HL-60/S4 treated with retinoic acid at 250 ng/mL for 4 days and 3 days (cell line): ENCODE measurements around the gene CTTNBP2NL.

Experiments used
- in situ Hi-C: fragments of 300-500 bp; cut with MboI; formaldehyde crosslinking; loops from 2 replicates; pipeline ENCODE4 v1.7.0; 2022; ENCODE audit warnings: low sequenced_read_pairs

The CTTNBP2NL gene

GRCh38 chr1:112504001-112504660 is 108.1 kb downstream of the CTTNBP2NL start:
- in situ Hi-C loops = no loop called here

GRCh38 chr1:112504661-112505399 is 108.8 kb downstream of the CTTNBP2NL start:
- in situ Hi-C loops = no loop called here

- in situ Hi-C loops = no loop called here
Measured at GRCh38 chr1:112505400-112505785, 109.4 kb downstream of the CTTNBP2NL start.

GRCh38 chr1:112505878-112506277 is 109.9 kb downstream of the CTTNBP2NL start:
- in situ Hi-C loops = no loop called here

DNA sequence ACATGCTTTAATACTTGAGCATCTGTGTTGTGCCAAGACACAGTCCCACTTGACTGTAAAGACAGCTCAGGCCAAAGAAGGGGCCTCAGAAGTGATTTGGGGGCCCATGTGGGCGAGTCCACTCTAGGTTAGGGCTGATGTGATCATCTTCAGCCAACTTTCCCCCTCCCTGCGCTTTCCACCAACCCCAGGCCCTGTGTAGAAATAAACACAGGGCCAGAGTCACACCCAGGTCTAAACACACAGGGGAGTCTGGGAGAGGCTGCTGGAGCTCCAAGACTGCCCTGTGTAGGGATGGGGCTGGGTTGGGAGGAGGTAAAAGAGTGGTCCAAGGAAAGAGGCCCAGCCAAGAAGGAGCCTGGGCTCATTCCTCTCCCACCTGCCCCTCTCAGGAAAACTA is 110.3 kb downstream of the CTTNBP2NL start:
- in situ Hi-C loops = no loop called here

DNA sequence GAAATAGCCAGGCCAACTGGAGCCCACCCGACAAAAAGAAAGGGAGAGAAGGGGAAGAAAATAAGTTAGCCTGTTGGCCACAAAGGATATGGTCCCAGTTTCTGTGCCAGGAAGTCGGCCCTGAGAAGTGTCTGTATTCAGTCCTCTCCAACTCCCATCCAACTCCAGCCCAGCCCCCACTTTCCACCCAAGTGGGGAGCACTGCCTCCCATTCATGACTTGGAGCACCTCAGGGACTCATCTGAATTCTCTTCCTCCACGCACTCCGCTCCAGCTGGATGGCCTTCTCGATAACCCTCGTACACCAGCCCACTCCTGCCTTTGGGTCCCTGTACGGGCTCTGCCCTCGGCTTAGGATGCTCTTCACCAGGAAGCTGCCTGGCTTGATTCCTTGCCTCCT is 110.7 kb downstream of the CTTNBP2NL start:
- in situ Hi-C loops = no loop called here

DNA sequence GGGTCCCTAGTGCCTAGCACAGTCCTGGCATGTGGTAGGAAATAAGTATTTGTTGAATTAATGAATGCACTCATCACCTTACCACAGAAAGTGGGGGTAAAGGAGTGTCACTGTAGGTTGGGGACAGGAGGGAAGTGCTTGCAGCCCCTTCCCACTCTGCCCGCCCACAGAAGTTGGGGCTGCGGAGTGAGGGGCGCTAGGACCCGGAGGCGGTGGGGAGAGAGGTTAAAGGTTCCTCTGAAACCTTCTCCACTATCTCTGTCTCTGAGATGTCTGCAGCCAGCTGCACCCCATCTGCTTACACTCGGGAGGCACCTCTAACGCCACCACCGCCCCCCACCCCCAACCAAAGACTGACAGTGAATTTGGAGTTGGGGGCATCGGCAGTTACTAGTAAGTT is 111.3 kb downstream of the CTTNBP2NL start:
- in situ Hi-C loops = no loop called here

- in situ Hi-C loops = no loop called here
Measured at GRCh38 chr1:112507921-112508277, 111.9 kb downstream of the CTTNBP2NL start.

DNA sequence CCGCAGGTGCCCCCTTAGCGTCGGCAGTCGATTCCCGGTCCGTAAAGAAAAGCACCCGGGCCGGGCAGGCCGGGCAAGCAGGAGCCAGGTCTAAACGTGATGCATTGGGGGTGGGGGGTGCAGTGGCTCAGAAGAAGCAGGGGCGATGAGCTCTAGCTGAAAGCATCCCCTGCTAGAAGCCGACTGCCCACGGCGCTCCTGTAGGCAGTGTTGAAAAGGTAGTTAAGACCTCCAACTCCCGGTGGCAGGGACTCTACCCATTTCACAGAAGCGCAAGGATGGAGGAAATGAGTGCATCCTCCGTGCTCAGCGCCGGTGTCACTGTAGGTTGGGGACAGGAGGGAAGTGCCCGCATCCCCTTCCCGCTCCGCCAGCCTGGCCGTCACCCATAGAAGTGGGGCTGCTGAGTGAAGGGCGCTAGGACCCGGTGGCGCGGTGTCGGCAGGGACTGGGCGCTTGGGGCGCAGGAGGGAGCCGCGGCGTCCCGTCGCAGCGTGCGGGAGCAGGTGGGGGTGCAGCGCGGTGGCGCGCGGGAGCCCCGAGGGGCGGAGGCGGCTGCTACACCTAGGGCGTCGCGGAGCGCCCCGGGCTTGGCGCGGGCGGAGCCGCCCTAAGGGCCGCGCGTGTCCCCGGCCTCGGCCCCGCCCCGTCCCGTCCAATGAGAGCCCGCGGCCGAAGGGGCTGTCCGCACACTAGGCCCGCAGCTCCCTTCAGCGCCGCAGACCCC is 112.4 kb downstream of the CTTNBP2NL start, which contains the start of gene WNT2B:
Gene WNT2B, plus strand, starts transcription at position 688 of the 727 bp plus-strand sequence. CDS start 298 bp downstream, outside the sequence.
- in situ Hi-C loops = no loop called here

DNA sequence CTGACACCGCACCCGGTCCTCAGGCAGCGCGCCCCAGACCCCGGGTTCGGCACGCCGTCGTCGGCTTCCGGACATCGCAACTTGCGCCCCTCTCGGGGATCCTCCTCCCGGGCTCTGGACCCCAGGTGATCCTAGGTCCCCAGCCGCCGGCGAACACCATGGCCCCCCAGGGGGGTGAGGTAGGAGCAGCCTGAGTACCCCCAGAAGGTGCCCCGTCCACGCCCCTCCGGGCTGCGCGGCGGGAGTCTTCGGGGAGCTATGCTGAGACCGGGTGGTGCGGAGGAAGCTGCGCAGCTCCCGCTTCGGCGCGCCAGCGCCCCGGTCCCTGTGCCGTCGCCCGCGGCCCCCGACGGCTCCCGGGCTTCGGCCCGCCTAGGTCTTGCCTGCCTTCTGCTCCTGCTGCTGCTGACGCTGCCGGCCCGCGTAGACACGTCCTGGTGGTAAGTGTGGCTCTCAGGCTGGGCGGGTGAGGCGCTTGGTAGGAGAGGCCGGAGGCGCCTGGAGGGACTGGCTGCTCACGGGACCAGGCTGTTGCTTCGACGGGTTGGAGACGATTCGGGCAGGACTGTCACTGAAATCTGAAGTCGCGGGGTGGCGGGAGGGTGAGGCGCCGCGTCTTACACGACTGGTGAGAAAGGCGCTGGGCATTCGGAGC is 113.1 kb downstream of the CTTNBP2NL start:
- in situ Hi-C loops = no loop called here

DNA sequence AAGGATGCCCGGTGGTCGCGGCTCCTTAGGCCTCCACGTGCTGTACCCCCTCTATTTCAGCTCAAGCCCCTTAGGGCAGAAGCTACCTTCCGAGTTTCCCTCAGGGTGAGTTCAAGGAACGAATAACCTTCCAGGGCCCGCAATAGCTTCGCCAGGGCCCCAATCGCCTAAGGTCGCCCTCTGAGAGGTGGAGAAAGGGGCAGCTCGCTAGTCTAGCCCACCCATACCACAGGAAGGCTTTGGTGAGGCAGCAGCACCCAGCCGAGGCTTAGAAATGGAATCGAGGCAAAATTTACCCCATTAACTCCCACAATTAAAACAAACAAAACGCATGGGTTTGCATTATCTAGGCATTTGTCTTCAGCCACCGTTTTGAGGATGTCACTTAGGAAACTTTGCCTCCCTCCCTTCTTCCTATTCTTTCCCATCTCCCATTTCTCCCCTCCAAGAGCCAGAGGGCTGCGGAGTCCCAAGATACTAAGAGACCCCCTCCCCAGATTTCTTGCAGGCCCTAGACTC is 113.7 kb downstream of the CTTNBP2NL start:
- in situ Hi-C loops = no loop called here

- in situ Hi-C loops = no loop called here
Measured at GRCh38 chr1:112510340-112510739, 114.3 kb downstream of the CTTNBP2NL start.
